NCI-H526 (cell line): Measurements from ENCODE around the gene GPX3.

Experiments
- DNase-seq, 2 experiments: peaks; one replicate each; lab custom pipeline; 2025; lab: John Stamatoyannopoulos, UW

Gene GPX3

DNA sequence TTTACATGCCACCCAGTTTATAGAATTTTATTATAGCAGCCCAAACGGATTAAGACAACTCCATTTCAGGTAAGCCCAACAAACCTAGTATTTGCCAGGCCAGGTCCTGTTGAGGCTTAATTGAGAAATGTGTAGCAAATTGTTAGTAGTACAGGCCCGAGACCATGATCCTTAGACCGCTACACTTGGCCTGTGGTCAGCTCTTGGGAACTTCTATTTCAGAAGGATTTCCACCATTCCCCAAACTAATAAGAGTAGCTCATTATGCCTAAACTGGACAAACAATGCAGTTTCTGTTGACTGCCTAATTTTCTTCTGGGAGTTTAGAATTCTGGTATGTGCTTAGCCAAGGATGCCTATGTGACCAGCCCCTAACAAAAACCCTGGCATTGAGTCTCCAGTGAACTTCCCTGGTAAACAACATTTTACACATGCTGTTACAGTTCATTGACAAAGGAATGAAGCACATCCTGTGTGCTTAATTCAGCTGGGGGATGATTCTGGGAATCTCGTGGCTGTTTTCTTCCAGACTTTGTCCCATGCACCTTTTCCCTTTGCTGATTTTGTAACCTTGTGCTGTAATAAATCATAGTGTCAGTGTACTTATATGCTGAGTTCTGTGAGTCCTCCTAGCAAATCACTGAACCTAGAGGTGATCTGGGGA is 5.6 kb upstream of the GPX3 start:
- DNase-seq, result no peak

DNA sequence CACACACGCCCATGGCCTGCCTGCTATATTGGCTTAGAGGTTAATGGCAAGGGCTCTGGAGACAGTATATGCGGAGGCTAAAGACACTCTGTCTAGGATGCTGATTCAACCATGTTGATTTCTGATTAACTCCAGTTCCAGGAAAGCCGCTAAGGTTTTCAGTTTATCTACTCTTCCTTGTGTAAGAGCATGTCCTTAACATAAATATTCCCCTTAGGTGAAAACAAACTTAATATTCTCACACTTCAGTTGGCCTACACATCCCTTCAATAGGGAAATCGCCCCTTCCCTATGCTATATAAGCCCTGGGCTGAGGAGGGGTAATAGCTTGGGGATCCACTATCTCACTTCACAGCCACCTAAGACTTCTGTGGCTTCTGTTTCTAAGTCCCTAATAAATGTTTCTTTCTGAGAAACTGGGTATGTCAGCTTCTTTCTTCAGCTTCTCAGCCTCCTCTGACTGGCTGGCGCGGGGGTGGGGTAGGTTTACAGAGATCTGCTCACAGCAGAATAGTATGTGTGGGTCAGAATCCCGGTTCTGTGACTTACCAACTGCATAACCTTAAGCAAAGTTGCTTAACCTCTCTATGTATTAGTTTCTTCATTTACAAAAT is 4.3 kb upstream of the GPX3 start:
- no peak for DNase-seq

DNA sequence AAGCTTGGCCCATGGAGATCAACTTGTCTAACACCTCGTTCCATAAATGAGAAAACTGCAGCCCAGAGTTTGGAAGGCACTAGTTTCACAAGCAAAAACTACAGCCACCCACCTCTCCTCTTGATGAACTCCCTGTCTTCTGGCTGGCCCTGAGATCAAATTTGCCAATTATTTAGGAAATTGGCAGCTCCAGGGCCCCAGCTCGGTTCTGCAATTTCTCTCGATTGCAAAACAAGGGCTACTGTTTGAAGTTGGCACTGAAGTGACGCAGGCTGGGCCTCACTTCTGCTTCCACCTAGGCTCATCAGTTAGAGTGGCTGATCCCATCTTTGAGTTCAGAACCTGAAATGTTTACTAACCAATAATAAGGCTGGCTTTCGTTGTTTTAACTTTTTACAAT is 3.7 kb upstream of the GPX3 start:
- no peak for DNase-seq

DNA sequence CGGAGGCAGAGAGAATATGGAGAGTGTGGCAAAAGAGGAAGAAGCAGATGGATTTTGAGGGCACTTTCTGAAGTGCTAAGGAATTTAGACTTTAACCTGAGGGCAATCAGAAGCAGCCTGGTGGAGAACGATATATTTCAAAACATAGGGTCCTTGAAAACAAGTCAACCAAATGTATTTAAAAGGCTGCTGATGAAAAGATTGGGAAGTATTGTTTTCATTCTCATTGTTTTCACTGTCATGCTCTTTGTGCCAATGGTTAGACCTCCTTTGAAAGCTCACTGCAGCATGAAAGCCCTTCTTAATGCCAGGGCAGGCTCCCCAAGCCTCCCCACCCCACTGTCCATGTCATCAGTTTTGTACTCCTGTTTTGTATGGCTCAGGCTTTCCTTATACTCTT is 2.5 kb upstream of the GPX3 start:
- DNase-seq, result no peak

DNA sequence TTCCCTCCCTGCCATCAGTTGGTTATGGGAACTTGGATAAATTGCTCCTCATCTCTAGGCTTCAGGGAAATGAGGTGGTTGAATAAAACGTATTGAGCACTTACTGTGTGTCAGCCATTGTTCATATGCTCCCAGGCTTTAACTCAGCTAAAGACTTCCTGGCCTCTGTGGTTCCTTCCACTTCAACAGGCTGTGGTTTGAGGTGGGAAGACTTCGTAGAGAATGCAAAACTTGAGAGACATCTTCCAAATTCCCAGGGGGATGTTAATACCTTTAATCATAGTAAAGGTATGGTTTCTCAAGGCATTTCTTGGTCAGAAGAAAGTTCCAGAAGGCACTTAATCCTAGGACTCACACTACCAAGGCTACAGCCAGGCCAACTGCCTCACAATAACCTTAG is 1.5 kb upstream of the GPX3 start:
- DNase-seq, result no peak

DNA sequence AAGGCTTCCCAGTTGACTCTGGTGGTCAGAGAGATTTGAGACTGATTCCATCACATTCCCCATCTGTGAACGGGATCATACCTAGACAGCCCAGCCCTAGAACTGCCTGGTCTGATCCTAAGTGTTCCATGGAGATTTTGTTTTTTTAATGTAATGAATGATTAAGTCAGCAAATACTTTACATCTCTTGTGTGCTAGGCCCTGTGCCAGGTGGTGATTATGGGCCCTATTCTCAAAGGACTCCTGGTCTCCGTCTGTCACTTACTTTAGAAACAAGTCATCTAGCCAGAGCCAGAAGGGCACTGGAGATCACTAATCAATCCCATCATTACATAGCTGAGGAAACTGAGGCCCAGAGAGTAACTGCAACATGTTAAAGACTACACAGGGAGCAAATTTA is 1.1 kb upstream of the GPX3 start:
- DNase-seq, result no peak

DNA sequence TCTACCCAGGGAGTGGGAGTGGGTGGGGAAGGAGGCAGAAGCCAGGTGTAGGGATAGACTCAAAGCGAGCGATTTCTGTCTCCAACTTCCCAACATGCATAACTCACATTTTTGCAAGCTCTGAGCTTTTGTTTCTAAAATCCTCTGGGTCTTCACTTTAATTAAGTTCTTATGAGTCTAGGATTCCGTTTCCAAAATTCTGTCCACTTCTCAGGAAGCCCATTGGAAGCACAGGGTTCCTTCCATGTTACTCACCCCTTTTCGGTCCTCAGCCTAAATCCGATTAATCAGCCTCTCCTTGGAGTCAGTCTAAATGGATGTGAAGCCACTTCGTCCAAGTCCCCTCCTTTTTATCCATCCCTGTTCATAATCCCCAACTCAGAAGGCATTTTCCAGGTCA is 1.4 kb downstream of the GPX3 start:
- DNase-seq, result no peak

GRCh38 chr5:151022511-151023018 is 2.2 kb downstream of the GPX3 start:
- DNase-seq, result no peak

- DNase-seq, result no peak
These were observed 2.7 kb downstream of the GPX3 start for GRCh38 chr5:151023047-151023615.

DNA sequence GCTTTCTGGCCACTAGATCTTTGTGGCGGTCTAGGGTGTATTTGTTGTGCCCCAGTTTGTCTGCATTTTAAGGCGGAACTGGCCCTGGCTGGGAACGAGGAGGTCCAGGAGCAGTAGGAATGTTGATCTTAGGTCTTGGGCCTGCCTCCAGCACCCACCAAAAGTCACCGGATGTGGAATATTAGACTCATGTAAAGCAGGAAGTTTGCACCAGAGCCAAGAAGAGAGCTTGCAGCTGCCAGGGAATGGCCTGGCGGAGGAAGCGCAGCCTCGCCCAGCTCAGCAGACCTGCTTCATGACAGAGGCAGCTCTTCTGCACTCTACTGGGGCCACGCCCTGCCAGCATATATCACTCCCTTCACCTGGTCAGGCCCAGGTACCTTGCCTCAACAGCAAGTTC is 3.3 kb downstream of the GPX3 start:
- peak in 1 of 2 experiments; percentile 22 for DNase-seq

DNA sequence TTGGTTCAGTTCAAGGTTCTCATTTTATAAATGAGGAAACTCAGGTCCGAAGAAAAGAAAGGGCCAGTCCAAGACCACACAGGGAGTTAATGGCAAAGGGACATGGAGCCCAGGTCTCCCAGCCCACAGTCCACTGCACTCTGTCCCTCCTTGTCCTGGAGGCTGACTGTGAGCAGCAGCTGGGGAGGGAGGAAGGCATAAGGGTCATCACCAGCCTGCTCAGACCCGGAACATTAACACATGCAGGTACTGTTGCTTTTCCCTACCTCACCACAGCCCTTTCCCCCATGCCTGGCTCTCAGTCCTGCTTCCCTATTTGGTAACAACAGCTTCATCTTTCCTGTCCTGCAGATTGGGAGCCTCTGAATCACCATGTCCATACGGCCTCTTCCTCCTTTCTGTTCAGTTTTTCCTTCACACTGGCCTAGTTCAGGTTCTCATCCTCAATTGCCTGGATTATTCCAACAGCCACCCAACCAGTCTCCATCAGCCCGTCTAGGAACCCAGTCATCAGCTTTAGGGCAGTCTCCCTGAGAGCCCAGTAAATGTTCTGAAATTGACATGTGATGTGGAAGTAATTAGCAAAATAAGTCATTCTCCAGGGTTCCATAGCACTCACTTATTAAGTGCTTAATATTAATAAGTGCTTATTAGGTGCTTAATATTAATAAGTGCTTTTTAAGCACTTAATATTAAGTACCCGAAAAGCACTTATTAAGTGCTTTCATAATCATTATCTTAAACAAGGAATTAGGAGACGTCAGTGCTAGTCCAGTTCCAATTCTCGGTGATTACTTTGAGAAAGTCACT is 4.3 kb downstream of the GPX3 start:
- no peak for DNase-seq

GRCh38 chr5:151025250-151025606 is 4.8 kb downstream of the GPX3 start:
- no peak for DNase-seq

DNA sequence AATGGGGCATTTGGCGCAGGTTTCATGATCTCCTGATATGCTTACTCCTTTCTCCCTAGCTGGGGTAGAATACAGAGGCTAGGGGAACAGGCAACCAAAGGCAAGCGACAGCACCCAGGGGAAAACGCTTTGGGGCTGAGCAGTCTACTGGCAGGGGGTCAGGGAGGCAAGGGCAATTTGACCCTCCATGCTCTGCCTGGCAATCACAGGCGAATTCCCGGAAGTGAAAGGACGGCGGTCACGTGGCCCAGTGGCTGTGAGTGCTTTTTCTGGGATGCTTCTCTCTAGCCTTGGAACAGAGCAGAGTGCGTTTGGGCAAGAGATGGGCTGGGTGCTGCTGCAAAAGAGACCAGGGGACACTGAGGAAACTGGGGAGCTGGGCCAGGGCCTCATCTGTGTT is 5.7 kb downstream of the GPX3 start:
- DNase-seq, result no peak

DNA sequence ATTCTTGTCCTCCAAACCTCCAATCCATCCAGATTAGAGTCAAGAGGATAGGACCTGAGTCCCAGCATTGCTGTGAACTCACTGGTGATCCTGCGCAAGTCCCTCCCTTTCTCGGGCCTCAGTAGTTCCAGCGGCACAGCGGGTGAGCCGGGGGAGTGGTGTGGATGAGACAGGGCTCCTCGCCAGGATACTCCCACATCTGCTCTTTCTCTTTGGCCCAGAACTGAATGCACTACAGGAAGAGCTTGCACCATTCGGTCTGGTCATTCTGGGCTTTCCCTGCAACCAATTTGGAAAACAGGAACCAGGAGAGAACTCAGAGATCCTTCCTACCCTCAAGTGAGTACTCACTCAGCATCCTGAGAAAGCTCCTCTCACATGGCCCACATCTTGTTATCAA is 6.3 kb downstream of the GPX3 start:
- no peak for DNase-seq

DNA sequence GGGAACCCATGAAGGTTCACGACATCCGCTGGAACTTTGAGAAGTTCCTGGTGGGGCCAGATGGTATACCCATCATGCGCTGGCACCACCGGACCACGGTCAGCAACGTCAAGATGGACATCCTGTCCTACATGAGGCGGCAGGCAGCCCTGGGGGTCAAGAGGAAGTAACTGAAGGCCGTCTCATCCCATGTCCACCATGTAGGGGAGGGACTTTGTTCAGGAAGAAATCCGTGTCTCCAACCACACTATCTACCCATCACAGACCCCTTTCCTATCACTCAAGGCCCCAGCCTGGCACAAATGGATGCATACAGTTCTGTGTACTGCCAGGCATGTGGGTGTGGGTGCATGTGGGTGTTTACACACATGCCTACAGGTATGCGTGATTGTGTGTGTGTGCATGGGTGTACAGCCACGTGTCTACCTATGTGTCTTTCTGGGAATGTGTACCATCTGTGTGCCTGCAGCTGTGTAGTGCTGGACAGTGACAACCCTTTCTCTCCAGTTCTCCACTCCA is 7.6 kb downstream of the GPX3 start:
- no peak for DNase-seq

GRCh38 chr5:151028717-151029116 is 8.3 kb downstream of the GPX3 start:
- no peak for DNase-seq

- no peak for DNase-seq
These were observed 9.0 kb downstream of the GPX3 start for GRCh38 chr5:151029179-151030055.

GRCh38 chr5:151030056-151030336 is 9.6 kb downstream of the GPX3 start:
- DNase-seq, result no peak

- DNase-seq, result no peak
These were observed 10.0 kb downstream of the GPX3 start for GRCh38 chr5:151030379-151030778.

DNA sequence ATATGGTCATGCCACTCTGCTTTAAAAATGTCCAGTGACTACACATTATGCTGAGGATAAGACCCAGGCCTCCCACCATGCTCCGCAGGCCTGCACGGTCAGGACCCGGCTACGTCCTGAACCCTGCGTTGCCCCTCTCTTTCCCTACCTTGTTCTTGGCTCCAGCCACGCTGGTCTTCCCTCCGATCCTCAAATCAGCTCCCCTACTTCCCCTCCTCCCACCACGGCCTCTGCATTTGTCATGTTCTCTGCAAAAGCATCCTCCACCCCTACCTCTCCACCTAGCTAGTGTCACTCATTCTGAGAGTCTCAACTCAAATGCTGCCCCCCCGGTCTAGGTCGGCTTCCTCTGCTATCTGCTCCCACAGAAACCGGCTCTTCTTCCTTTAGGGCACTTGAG is 11.2 kb downstream of the GPX3 start:
- DNase-seq, result no peak

- DNase-seq, result no peak
These were observed 13.0 kb downstream of the GPX3 start for GRCh38 chr5:151033217-151033934.
